Activated CD4-positive, alpha-beta T cell treated with anti-CD3 and anti-CD28 coated beads, Interleukin-2, amount 50 U/mL, for 48 hours (primary cell): ENCODE data around the gene HBA2.
"Not testable (repeated sequence)": the region's sequence is repeated elsewhere in the genome, so short reads cannot be mapped to it uniquely, and the experiment has no call there.

Source experiments
- DNase-seq, 2 experiments: peaks; one replicate each; pipeline ENCODE4 v3.0.0-alpha.2; 2020

The HBA2 gene

DNA sequence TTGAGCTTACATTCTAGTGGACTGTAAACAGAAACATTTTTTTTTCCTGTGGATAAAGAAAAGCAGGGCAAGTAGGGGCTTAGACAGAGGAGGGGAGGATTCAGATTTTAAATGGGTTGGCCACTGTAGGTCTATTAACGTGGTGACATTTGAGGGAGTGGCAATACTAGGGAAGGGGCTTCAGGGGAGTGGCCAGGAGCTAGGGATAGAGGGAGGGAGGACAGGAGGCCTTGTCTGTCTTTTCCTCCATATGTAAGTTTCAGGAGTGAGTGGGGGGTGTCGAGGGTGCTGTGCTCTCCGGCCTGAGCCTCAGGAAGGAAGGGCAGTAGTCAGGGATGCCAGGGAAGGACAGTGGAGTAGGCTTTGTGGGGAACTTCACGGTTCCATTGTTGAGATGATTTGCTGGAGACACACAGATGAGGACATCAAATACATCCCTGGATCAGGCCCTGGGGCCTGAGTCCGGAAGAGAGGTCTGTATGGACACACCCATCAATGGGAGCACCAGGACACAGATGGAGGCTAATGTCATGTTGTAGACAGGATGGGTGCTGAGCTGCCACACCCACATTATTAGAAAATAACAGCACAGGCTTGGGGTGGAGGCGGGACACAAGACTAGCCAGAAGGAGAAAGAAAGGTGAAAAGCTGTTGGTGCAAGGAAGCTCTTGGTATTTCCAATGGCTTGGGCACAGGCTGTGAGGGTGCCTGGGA is 13.4 kb upstream of the HBA2 start:
- no peak for DNase-seq

DNA sequence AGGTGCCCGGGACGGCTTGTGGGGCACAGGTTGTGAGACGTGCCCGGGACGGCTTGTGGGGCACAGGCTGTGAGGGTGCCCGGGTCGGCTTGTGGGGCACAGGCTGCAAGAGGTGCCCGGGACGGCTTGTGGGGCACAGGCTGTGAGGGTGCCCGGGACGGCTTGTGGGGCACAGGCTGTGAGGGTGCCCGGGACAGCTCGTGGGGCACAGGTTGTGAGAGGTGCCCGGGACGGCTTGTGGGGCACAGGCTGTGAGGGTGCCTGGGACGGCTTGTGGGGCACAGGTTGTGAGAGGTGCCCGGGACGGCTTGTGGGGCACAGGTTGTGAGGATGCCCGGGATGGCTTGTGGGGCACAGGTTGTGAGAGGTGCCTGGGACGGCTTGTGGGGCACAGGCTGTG is 12.4 kb upstream of the HBA2 start:
- not testable (repeated sequence) for DNase-seq

DNA sequence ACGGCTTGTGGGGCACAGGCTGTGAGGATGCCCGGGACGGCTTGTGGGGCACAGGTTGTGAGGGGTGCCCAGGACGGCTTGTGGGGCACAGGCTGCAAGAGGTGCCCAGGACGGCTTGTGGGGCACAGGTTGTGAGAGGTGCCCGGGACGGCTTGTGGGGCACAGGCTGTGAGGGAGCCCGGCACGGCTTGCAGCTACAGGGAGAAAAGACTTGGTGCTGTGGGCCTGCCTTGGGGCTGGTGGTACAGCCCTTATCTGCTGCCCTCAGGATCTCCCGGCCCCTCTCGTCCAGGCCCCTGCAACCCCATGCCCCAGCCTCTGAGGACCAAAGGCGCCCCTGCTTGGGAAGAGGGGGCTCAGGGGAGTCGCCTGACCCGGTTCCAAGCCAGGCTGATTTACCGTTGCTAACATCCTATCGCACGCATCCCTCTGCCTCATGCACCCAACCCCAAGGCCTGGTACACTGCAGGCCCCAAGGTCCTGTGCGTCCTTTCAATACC is 11.9 kb upstream of the HBA2 start:
- DNase-seq: no peak

DNA sequence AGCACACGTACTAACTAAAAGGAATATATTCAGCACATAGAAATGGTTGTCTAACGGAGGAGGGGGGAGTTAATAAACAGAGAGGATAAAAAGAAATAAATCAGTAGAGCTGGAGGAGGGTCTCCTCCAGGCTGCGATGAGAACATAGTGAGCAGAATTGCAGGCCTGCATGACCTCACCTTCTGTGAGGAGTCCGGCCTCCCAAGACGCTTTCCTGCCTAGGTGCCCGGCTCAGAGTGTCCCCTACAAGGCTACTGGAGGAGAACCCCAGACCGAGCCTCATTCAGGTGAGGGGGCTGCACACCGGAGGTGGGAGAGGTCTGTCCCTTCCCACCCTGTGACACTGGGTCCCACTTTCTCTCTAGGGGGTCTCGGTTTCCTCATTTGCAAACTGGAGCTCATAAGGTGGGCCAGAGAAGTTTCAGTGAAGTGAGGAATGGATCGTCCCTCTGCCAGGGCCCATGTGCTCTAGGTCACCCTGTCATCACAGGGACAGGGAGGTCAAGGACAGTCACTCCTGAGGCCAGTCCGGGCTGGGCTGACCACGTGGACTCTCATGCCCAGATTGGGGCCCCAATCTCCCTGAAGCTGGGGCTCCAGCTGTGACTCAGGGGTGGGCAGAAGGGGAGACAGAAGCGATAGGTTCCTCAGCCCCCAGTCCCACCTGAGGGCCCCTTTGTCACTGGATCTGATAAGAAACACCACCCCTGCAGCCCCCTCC is 10.2 kb upstream of the HBA2 start:
- no peak for DNase-seq

- DNase-seq: not testable (repeated sequence)
Measured at GRCh38 chr16:163139-163538, 9.5 kb upstream of the HBA2 start.

DNA sequence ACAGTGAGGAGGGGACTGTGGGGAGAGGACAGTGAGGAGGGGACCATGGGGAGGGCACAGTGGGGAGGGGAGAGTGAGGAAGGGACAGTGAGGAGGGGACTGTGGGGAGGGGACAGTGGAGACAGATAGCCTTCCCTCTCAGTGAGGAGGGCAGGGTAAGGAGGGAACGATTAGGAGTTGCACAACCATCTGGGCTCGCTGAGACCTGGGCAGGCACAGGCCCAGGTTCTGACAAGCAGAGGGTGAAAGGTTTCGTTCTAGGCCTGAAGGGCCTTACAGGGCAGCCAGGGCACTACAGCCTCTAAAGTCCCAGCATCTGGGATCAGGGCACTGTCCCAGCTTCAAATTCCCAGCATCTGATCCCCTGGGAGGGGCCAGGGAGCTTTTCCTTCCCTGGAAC is 9.0 kb upstream of the HBA2 start:
- DNase-seq: not testable (repeated sequence)

DNA sequence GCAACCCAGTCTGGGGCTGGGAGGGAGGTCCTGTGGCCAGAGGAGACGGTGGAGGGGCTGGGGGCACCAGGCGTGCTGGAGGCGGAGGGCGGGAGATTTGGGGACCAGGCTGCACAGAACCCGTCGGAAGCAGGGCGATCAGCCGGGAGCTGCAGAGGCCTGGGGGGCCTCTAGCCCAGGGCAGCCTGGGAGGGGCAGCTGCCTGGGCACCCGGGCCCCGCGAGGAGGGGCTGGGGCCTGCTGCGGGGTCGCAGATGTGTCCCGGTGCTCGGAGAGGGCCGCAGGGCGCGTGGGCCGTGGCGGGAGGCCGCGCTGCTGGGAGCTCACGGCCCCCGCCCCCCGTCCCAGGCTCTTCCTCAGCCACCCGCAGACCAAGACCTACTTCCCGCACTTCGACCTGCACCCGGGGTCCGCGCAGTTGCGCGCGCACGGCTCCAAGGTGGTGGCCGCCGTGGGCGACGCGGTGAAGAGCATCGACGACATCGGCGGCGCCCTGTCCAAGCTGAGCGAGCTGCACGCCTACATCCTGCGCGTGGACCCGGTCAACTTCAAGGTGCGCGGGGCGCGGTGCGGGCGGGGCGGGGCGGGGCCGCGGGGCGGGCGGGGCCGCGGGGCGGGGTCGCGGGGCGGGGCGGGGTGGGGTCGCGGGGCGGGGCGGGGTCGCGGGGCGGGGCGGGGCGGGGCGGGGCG is 8.4 kb upstream of the HBA2 start:
- DNase-seq: not testable (repeated sequence)

GRCh38 chr16:164827-165538 is 7.7 kb upstream of the HBA2 start:
- no peak for DNase-seq

GRCh38 chr16:165539-166374 is 6.9 kb upstream of the HBA2 start, which contains the start of gene HBM:
HBM (plus strand) TSS chr16:165978; CDS start chr16:165998, 20 bp downstream.
- DNase-seq: no peak

GRCh38 chr16:166375-167121 is 6.1 kb upstream of the HBA2 start:
- DNase-seq: no peak

DNA sequence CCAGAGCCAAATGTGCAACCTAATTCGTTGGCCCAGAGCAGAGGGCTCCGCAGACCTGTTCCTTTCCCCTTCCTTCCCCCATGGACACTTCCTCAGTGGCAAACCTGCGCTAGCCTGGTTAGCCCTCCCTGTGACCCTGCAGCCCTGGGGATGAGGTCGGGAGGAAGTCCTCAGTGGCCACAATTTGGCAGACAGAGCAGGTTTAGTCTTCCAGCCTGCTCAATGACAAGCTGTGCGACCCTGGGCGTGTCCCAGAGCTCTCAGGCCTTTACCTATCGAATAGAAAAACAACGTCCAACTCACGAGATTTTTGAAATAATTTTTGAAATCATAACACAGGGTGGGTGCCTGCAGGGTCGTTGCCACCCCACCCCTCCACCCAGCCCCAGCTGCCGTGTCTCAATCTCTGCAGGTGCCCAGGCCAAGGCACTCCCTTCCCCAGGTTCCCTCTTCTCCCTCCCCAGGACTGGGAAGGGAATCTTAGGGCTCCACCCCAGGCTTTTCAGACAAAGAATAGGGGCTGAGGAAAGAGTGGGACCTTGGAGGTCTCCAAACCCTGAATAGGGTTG is 5.5 kb upstream of the HBA2 start:
- no peak for DNase-seq

DNA sequence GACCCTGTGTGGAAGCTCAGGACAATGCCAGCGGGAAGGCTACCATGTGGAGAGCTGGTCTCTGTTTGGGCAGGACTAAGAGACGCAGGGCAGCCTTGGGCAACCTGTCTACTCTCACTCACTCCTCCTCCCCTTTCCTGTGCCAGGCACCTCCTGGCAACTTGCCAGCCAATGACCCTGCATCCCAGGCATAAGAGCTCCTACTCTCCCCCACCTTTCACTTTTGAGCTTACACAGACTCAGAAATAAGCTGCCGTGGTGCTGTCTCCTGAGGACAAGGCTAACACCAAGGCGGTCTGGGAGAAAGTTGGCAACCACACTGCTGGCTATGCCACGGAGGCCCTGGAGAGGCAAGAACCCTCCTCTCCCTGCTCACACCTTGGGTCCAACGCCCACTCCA is 4.3 kb upstream of the HBA2 start:
- no peak for DNase-seq

GRCh38 chr16:169014-169413 is 3.7 kb upstream of the HBA2 start:
- no peak for DNase-seq

- not testable (repeated sequence) for DNase-seq
Measured at GRCh38 chr16:170088-170507, 2.6 kb upstream of the HBA2 start.

- DNase-seq: no peak
Measured at GRCh38 chr16:170788-171187, 1.9 kb upstream of the HBA2 start.

GRCh38 chr16:173211-173854 is 657 bp downstream of the HBA2 start:
- DNase-seq: not testable (repeated sequence)

DNA sequence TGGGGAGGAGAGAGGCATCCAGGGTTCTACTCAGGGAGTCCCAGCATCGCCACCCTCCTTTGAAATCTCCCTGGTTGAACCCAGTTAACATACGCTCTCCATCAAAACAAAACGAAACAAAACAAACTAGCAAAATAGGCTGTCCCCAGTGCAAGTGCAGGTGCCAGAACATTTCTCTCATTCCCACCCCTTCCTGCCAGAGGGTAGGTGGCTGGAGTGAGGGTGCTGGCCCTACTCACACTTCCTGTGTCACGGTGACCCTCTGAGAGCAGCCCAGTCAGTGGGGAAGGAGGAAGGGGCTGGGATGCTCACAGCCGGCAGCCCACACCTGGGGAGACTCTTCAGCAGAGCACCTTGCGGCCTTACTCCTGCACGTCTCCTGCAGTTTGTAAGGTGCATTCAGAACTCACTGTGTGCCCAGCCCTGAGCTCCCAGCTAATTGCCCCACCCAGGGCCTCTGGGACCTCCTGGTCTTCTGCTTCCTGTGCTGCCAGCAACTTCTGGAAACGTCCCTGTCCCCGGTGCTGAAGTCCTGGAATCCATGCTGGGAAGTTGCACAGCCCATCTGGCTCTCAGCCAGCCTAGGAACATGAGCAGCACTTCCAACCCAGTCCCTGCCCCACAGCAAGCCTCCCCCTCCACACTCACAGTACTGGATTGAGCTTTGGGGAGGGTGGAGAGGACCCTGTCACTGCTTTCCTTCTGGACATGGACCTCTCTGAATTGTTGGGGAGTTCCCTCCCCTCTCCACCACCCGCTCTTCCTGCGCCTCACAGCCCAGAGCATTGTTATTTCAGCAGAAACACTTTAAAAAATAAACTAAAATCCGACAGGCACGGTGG is 1.5 kb downstream of the HBA2 start:
- not testable (repeated sequence) for DNase-seq

- no peak for DNase-seq
Measured at GRCh38 chr16:175011-175949, 2.6 kb downstream of the HBA2 start.
